Osteocyte (in vitro differentiated cells): Measurements from ENCODE around the gene LALBA. TPM values are rescaled to one million over a fixed set of nuclear protein-coding genes. Genes with fewer than 3 reads are reported as not detected.

Source experiments
- DNase-seq: peaks from one replicate; pipeline ENCODE4 v3.0.0; 2021; ENCODE audit warnings: mixed read lengths; ENCODE audit not compliant: unreplicated experiment; ENCODE audit errors: extremely low spot score
- H3K27ac Mint-ChIP-seq: one replicate; pipeline ENCODE4 v1.8.0; 2021; ENCODE audit warnings: mild to moderate bottlenecking, mixed read lengths; ENCODE audit not compliant: unreplicated experiment
- H3K27me3 Mint-ChIP-seq: one replicate; pipeline ENCODE4 v1.8.0; 2021; ENCODE audit warnings: mixed read lengths; ENCODE audit not compliant: unreplicated experiment
- H3K36me3 Mint-ChIP-seq: one replicate; pipeline ENCODE4 v1.8.0; 2021; ENCODE audit warnings: mixed read lengths; ENCODE audit not compliant: unreplicated experiment
- H3K4me1 Mint-ChIP-seq: one replicate; pipeline ENCODE4 v1.8.0; 2021; ENCODE audit warnings: mixed read lengths; ENCODE audit not compliant: unreplicated experiment
- H3K4me3 Mint-ChIP-seq: one replicate; pipeline ENCODE4 v1.8.0; 2021; ENCODE audit warnings: mild to moderate bottlenecking, moderate library complexity, mixed read lengths; ENCODE audit not compliant: unreplicated experiment
- H3K9me3 Mint-ChIP-seq: one replicate; pipeline ENCODE4 v1.8.0; 2021; ENCODE audit warnings: mixed read lengths; ENCODE audit not compliant: unreplicated experiment
- total RNA-seq: library from RNA; stranded (reverse); gene quantifications from 2 replicates; pipeline ENCODE4 v1.2.1, GENCODE V29; 2021
- TF ChIP-seq, protein P1 (sequence below): fragments of 200-600 bp; sonication (generic); IDR thresholded peaks from 2 replicates; pipeline ENCODE4 v1.5.0; 2021; ENCODE audit warnings: antibody characterized with exemption, mild to moderate bottlenecking, moderate library complexity

LALBA gene
- total RNA-seq, 1 donor from 2014 or later, result not detected

GRCh38 chr12:48545833-48546469 lies 23.9 kb downstream of the LALBA start:
- DNase-seq, result no peak
- H3K27ac Mint-ChIP-seq, result no peak overlapping the region
- H3K9me3 Mint-ChIP-seq, result no peaks in the 10 kb centered on the region
- H3K36me3 Mint-ChIP-seq, result no peaks in the 10 kb centered on the region
- H3K27me3 Mint-ChIP-seq, result peaks cover 11% of the 10 kb centered on the region
- no peak overlapping the region for H3K4me3 Mint-ChIP-seq
- TF ChIP-seq, protein P1, sequence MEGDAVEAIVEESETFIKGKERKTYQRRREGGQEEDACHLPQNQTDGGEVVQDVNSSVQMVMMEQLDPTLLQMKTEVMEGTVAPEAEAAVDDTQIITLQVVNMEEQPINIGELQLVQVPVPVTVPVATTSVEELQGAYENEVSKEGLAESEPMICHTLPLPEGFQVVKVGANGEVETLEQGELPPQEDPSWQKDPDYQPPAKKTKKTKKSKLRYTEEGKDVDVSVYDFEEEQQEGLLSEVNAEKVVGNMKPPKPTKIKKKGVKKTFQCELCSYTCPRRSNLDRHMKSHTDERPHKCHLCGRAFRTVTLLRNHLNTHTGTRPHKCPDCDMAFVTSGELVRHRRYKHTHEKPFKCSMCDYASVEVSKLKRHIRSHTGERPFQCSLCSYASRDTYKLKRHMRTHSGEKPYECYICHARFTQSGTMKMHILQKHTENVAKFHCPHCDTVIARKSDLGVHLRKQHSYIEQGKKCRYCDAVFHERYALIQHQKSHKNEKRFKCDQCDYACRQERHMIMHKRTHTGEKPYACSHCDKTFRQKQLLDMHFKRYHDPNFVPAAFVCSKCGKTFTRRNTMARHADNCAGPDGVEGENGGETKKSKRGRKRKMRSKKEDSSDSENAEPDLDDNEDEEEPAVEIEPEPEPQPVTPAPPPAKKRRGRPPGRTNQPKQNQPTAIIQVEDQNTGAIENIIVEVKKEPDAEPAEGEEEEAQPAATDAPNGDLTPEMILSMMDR, result no peak
- no peaks in the 10 kb centered on the region for H3K4me1 Mint-ChIP-seq

DNA sequence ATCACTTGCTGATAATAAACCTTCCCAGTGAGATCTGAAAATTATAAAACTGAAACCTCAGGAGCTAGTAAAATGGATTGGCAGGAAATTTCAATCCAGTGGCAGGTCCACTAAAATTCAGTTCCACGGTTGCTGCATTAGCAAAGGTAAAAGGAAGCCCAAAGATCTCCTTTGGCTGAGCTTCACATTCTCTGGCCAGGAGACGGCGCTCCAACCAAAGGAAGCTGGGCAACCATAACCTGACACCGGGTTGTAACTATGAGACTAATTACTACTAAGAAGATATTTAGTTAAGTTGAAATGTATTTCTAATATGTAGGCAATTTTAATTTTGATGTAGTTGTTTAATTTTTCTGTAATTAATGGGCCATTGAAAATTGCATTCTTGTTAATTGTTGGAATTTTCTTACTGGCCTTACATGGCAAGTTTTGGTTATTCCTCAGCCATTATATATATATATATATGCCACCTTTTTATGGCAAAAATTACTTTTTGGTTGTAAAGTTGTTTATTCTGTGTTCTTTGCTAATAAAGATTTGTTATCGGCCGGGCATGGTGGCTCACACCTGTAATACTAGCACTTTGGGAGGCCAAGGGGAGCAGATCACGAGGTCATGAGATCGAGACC lies 27.4 kb downstream of the LALBA start:
- peaks cover 9% of the 10 kb centered on the region for H3K27me3 Mint-ChIP-seq

GRCh38 chr12:48536602-48537001 lies 33.2 kb downstream of the LALBA start:
- peaks cover 6% of the 10 kb centered on the region for H3K9me3 Mint-ChIP-seq
- H3K4me3 Mint-ChIP-seq, result no peak overlapping the region
- H3K27ac Mint-ChIP-seq, result no peak overlapping the region
- H3K36me3 Mint-ChIP-seq, result no peaks in the 10 kb centered on the region
- H3K27me3 Mint-ChIP-seq, result peaks cover 17% of the 10 kb centered on the region
- no peaks in the 10 kb centered on the region for H3K4me1 Mint-ChIP-seq
- TF ChIP-seq, protein P1, result no peak
- DNase-seq, result no peak

More for the DNA sequence above, 27.4 kb downstream of the LALBA start:
- DNase-seq, result no peak
- TF ChIP-seq, protein P1, result peak; percentile 41
- no peak overlapping the region for H3K27ac Mint-ChIP-seq
- no peak overlapping the region for H3K4me3 Mint-ChIP-seq
- H3K9me3 Mint-ChIP-seq, result peaks cover 2% of the 10 kb centered on the region
- H3K36me3 Mint-ChIP-seq, result no peaks in the 10 kb centered on the region
- H3K4me1 Mint-ChIP-seq, result no peaks in the 10 kb centered on the region

- TF ChIP-seq, protein P1, result no peak
- Mint-ChIP-seq H3K4me1 (no peaks in the 10 kb centered on the region), H3K27me3 (peaks cover 18% of the 10 kb centered on the region), H3K9me3 (peaks cover 6% of the 10 kb centered on the region), H3K27ac (no peak overlapping the region), H3K36me3 (no peaks in the 10 kb centered on the region), H3K4me3 (no peak overlapping the region)
- no peak for DNase-seq
These were observed 37.2 kb downstream of the LALBA start for GRCh38 chr12:48532601-48533000.

- H3K9me3 Mint-ChIP-seq, result no peaks in the 10 kb centered on the region
- TF ChIP-seq, protein P1, result no peak
- no peaks in the 10 kb centered on the region for H3K4me1 Mint-ChIP-seq
- no peak overlapping the region for H3K4me3 Mint-ChIP-seq
- no peak for DNase-seq
- no peak overlapping the region for H3K27ac Mint-ChIP-seq
- H3K27me3 Mint-ChIP-seq, result peaks cover 12% of the 10 kb centered on the region
- H3K36me3 Mint-ChIP-seq, result no peaks in the 10 kb centered on the region
These were observed 41.8 kb downstream of the LALBA start for GRCh38 chr12:48527891-48528670.
